MM.1S (cell line): ENCODE data around the gene BTN3A1.

Experiments used
- DNase-seq: peaks from one replicate; pipeline ENCODE4 v3.0.0-alpha.2; 2015
- H2AFZ ChIP-seq: fragments of 300-600 bp; sonication (generic); 2 replicates; pipeline ENCODE4 v1.6.0; 2016; ENCODE audit warnings: antibody characterized with exemption, low read length
- H3F3A ChIP-seq: fragments of 300-600 bp; sonication (generic); 2 replicates; pipeline ENCODE4 v1.6.1; 2016; ENCODE audit warnings: mild to moderate bottlenecking, antibody characterized with exemption, low read length, moderate library complexity, mixed read lengths; ENCODE audit not compliant: insufficient read depth
- H3K27ac ChIP-seq: fragments of 300-600 bp; sonication (generic); 2 replicates; pipeline ENCODE4 v1.5.1; 2016; ENCODE audit warnings: mild to moderate bottlenecking, low read length
- H3K27me3 ChIP-seq: fragments of 300-600 bp; sonication (generic); replicated peaks from 2 replicates; pipeline ENCODE4 v1.6.0; 2016; ENCODE audit warnings: low read length; ENCODE audit not compliant: insufficient read depth
- H3K36me3 ChIP-seq: fragments of 300-600 bp; sonication (generic); replicated peaks from 2 replicates; pipeline ENCODE4 v1.6.1; 2016; ENCODE audit warnings: mild to moderate bottlenecking, low read length, mixed read lengths; ENCODE audit not compliant: insufficient read depth
- H3K4me1 ChIP-seq: fragments of 300-600 bp; sonication (generic); 2 replicates; pipeline ENCODE4 v1.6.1; 2016; ENCODE audit warnings: low read length, mixed read lengths
- H3K4me2 ChIP-seq: fragments of 300-600 bp; sonication (generic); 2 replicates; pipeline ENCODE4 v1.6.0; 2016; ENCODE audit warnings: low read depth, low read length
- H3K4me3 ChIP-seq: fragments of 300-600 bp; sonication (generic); 2 replicates; pipeline ENCODE4 v1.5.1; 2016; ENCODE audit warnings: low read length, mixed read lengths
- H3K79me2 ChIP-seq: fragments of 300-600 bp; sonication (generic); 2 replicates; pipeline ENCODE4 v1.6.1; 2016; ENCODE audit warnings: mixed run types, low read length, mixed read lengths
- H3K9ac ChIP-seq: fragments of 300-600 bp; sonication (generic); 2 replicates; pipeline ENCODE4 v1.6.1; 2016; ENCODE audit warnings: low read length, mixed read lengths
- H3K9me2 ChIP-seq: fragments of 300-600 bp; sonication (generic); replicated peaks from 2 replicates; pipeline ENCODE4 v1.6.1; 2016; ENCODE audit warnings: mild to moderate bottlenecking, low read length, mixed read lengths; ENCODE audit not compliant: insufficient read depth
- H3K9me3 ChIP-seq: fragments of 300-600 bp; sonication (generic); replicated peaks from 2 replicates; pipeline ENCODE4 v1.6.1; 2016; ENCODE audit warnings: mild to moderate bottlenecking, low read length, mixed read lengths; ENCODE audit not compliant: insufficient read depth
- H4K20me1 ChIP-seq: fragments of 300-600 bp; sonication (generic); 2 replicates; pipeline ENCODE4 v1.6.1; 2016; ENCODE audit warnings: mild to moderate bottlenecking, low read length, moderate library complexity, mixed read lengths; ENCODE audit not compliant: insufficient read depth
- CTCF ChIP-seq: fragments of 300-600 bp; sonication (generic); IDR thresholded peaks from 2 replicates; pipeline ENCODE4 v1.5.1; 2016; ENCODE audit warnings: antibody characterized with exemption, low read length, mixed read lengths
- EZH2 ChIP-seq: fragments of 300-600 bp; sonication (generic); optimal IDR thresholded peaks from 2 replicates; pipeline ENCODE3; 2017; ENCODE audit warnings: low read depth, mild to moderate bottlenecking, antibody characterized with exemption, low read length, mixed read lengths
- EZH2phosphoT487 ChIP-seq: fragments of 300-600 bp; sonication (generic); IDR thresholded peaks from 2 replicates; pipeline ENCODE4 v1.6.1; 2018; ENCODE audit warnings: antibody characterized with exemption, low read length

Gene BTN3A1

DNA sequence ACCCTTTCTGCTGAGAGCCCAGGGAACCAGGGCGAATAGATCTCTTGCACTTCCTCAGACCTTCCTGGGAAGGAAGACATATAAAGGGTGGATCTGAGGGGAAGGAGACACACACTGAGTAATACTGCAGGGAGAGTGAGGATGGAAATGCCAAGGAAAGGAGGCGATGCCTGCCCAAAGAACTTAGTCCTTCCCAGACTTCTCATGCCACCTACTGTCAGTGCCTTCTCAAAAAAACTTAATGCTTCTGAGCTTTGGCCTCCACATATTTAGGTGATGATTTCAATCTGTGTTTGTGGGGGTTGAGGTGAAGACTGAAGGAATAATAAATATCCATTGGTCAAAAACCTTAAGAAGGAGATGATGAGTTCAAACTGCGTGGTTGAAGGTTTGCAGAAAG is 9.7 kb downstream of the BTN3A1 start:
- Histone ChIP-seq H3K9ac (no peak overlapping the region), H3K4me2 (no peak overlapping the region), H4K20me1 (no peaks in the 10 kb centered on the region), H3K9me2 (no peaks in the 10 kb centered on the region), H3K4me1 (no peaks in the 10 kb centered on the region), H3K27me3 (no peaks in the 10 kb centered on the region), H3K9me3 (no peaks in the 10 kb centered on the region), H3K27ac (no peak overlapping the region), H3K79me2 (no peaks in the 10 kb centered on the region), H3K36me3 (peaks cover 7% of the 10 kb centered on the region; the same call in 1 of the 2 replicates), H3F3A (no peaks in the 10 kb centered on the region), H3K4me3 (no peak overlapping the region), H2AFZ (no peak overlapping the region)
- no peak for TF ChIP-seq EZH2
- no peak for TF ChIP-seq EZH2phosphoT487
- no peak for TF ChIP-seq CTCF
- no peak for DNase-seq

- no peak overlapping the region for H3K4me2 ChIP-seq
- no peaks in the 10 kb centered on the region for H4K20me1 ChIP-seq
- H3K9ac ChIP-seq: no peak overlapping the region
- H3K79me2 ChIP-seq: no peaks in the 10 kb centered on the region
- no peaks in the 10 kb centered on the region for H3K9me2 ChIP-seq
- H3K27ac ChIP-seq: no peak overlapping the region
- H3K9me3 ChIP-seq: no peaks in the 10 kb centered on the region
- H2AFZ ChIP-seq: no peak overlapping the region
- peaks cover 7% of the 10 kb centered on the region; the same call in 1 of the 2 replicates for H3K36me3 ChIP-seq
- no peaks in the 10 kb centered on the region for H3F3A ChIP-seq
- H3K27me3 ChIP-seq: no peaks in the 10 kb centered on the region
- TF ChIP-seq EZH2phosphoT487 (no peak), CTCF (no peak), EZH2 (no peak)
- no peak overlapping the region for H3K4me3 ChIP-seq
- no peaks in the 10 kb centered on the region for H3K4me1 ChIP-seq
- DNase-seq: no peak
Measured at GRCh38 chr6:26412228-26412627, 10.2 kb downstream of the BTN3A1 start.

- TF ChIP-seq EZH2phosphoT487 (no peak), EZH2 (no peak), CTCF (no peak)
- Histone ChIP-seq H3K27me3 (no peaks in the 10 kb centered on the region), H3F3A (no peaks in the 10 kb centered on the region), H3K4me2 (no peak overlapping the region), H3K4me1 (no peaks in the 10 kb centered on the region), H3K9me3 (no peaks in the 10 kb centered on the region), H3K9me2 (no peaks in the 10 kb centered on the region), H3K27ac (no peak overlapping the region), H3K9ac (no peak overlapping the region), H3K36me3 (peaks cover 7% of the 10 kb centered on the region; the same call in 1 of the 2 replicates), H3K79me2 (no peaks in the 10 kb centered on the region), H3K4me3 (no peak overlapping the region), H4K20me1 (no peaks in the 10 kb centered on the region), H2AFZ (no peak overlapping the region)
- DNase-seq: no peak
Measured at GRCh38 chr6:26412954-26413353, 10.9 kb downstream of the BTN3A1 start.
